ENCODE data around the gene RAB40B. TPM values are rescaled to one million over a fixed set of nuclear protein-coding genes. Genes with fewer than 3 reads are reported as not detected.
"Not testable (repeated sequence)": the region's sequence is repeated elsewhere in the genome, so short reads cannot be mapped to it uniquely, and the experiment has no call there.

The RAB40B gene
- total RNA-seq, result 20.0 and 22.2 TPM in 2 replicates
- 22.2 and 27.8 TPM in 2 replicates for polyA plus RNA-seq

- no peaks in the 10 kb centered on the region for H3K9me2 ChIP-seq (replicated peaks; ENCODE audit: insufficient read depth)
- peaks cover 42% of the 10 kb centered on the region for H3K79me2 ChIP-seq
- H3K4me3 ChIP-seq, result peak within 1 kb of the TSS; percentile 48
- WGBS (ENCODE audit: low lambda C conversion rate, missing lambda C conversion rate), result under 1% methylated on average over 74 of the region's 112 CpGs
- no peak within 1 kb of the TSS for H3K27ac ChIP-seq
- DNase-seq (ENCODE audit: low spot score), result peak; percentile 99
- peak within 1 kb of the TSS; percentile 99 for H3K4me2 ChIP-seq
- peaks cover 4% of the 10 kb centered on the region for H3K9me3 ChIP-seq (ENCODE audit: low read depth)
- no peaks in the 10 kb centered on the region for H3K27me3 ChIP-seq
- no peak within 1 kb of the TSS for H2AFZ ChIP-seq
- no peaks in the 10 kb centered on the region for H3K4me1 ChIP-seq (ENCODE audit: insufficient read depth)
- H4K20me1 ChIP-seq (ENCODE audit: insufficient read depth, poor library complexity, severe bottlenecking), result no peaks in the 10 kb centered on the region
- no peaks in the 10 kb centered on the region for H3K36me3 ChIP-seq (replicated peaks; ENCODE audit: insufficient read depth, low read depth)
- TF ChIP-seq EZH2phosphoT487 (IDR thresholded peaks at IDR 0.05; ENCODE audit: low read depth, severe bottlenecking, unreplicated experiment) (no peak), CTCF (IDR thresholded peaks at IDR 0.05; ENCODE audit: poor library complexity) (no peak), EZH2 (IDR thresholded peaks at IDR 0.05; ENCODE audit: borderline replicate concordance) (no peak)
These were observed at the start of gene RAB40B for GRCh38 chr17:82698065-82698973. Gene RAB40B (minus strand): TSS chr17:82698698. CDS start chr17:82698596, 102 bp downstream.

GRCh38 chr17:82745524-82745923, 47.0 kb upstream of the RAB40B start:
- no peak for DNase-seq (ENCODE audit: low spot score)
- no peak overlapping the region for H3K4me3 ChIP-seq
- H3K9me2 ChIP-seq (replicated peaks; ENCODE audit: insufficient read depth), result no peaks in the 10 kb centered on the region
- H3K36me3 ChIP-seq (replicated peaks; ENCODE audit: insufficient read depth, low read depth), result peaks cover 7% of the 10 kb centered on the region
- TF ChIP-seq EZH2phosphoT487 (IDR thresholded peaks at IDR 0.05; ENCODE audit: low read depth, severe bottlenecking, unreplicated experiment), result no peak
- no peak for TF ChIP-seq CTCF (IDR thresholded peaks at IDR 0.05; ENCODE audit: poor library complexity)
- H3K79me2 ChIP-seq, result no peaks in the 10 kb centered on the region
- no peaks in the 10 kb centered on the region for H3K27me3 ChIP-seq
- H3K27ac ChIP-seq, result peak overlapping the region; percentile 8
- H2AFZ ChIP-seq, result no peak overlapping the region
- WGBS (ENCODE audit: low lambda C conversion rate, missing lambda C conversion rate), result 79% methylated on average over 8 of the region's 8 CpGs
- no peak overlapping the region for H3K4me2 ChIP-seq
- peaks cover 8% of the 10 kb centered on the region for H3K9me3 ChIP-seq (ENCODE audit: low read depth)
- no peaks in the 10 kb centered on the region for H4K20me1 ChIP-seq (ENCODE audit: insufficient read depth, poor library complexity, severe bottlenecking)
- peaks cover 7% of the 10 kb centered on the region for H3K4me1 ChIP-seq (ENCODE audit: insufficient read depth)

GRCh38 chr17:82744736-82745135, 46.2 kb upstream of the RAB40B start:
- not testable (repeated sequence) for H2AFZ ChIP-seq; H3K79me2 ChIP-seq; H3K36me3 ChIP-seq (replicated peaks; ENCODE audit: insufficient read depth, low read depth); H4K20me1 ChIP-seq (ENCODE audit: insufficient read depth, poor library complexity, severe bottlenecking); H3K4me2 ChIP-seq; H3K4me1 ChIP-seq (ENCODE audit: insufficient read depth); H3K9me2 ChIP-seq (replicated peaks; ENCODE audit: insufficient read depth); H3K9me3 ChIP-seq (ENCODE audit: low read depth); DNase-seq (ENCODE audit: low spot score); H3K4me3 ChIP-seq; H3K27me3 ChIP-seq; H3K27ac ChIP-seq
- WGBS (ENCODE audit: low lambda C conversion rate, missing lambda C conversion rate), result 76% methylated on average over 7 of the region's 7 CpGs

- Histone ChIP-seq H3K4me2 (no peak overlapping the region), H2AFZ (no peak overlapping the region), H3K79me2 (no peaks in the 10 kb centered on the region), H3K9me2 (replicated peaks; ENCODE audit: insufficient read depth) (no peaks in the 10 kb centered on the region), H3K27me3 (no peaks in the 10 kb centered on the region), H3K36me3 (replicated peaks; ENCODE audit: insufficient read depth, low read depth) (peaks cover 9% of the 10 kb centered on the region), H3K4me1 (ENCODE audit: insufficient read depth) (peaks cover 7% of the 10 kb centered on the region), H3K4me3 (no peak overlapping the region), H3K27ac (no peak overlapping the region), H4K20me1 (ENCODE audit: insufficient read depth, poor library complexity, severe bottlenecking) (no peaks in the 10 kb centered on the region), H3K9me3 (ENCODE audit: low read depth) (peaks cover 10% of the 10 kb centered on the region)
- 96% methylated on average over 16 of the region's 16 CpGs for WGBS (ENCODE audit: low lambda C conversion rate, missing lambda C conversion rate)
- TF ChIP-seq EZH2phosphoT487 (IDR thresholded peaks at IDR 0.05; ENCODE audit: low read depth, severe bottlenecking, unreplicated experiment) (no peak), EZH2 (IDR thresholded peaks at IDR 0.05; ENCODE audit: borderline replicate concordance) (no peak), CTCF (IDR thresholded peaks at IDR 0.05; ENCODE audit: poor library complexity) (no peak)
- no peak for DNase-seq (ENCODE audit: low spot score)
These were observed 45.1 kb upstream of the RAB40B start for GRCh38 chr17:82743344-82744219.

Data from hepatocyte (in vitro differentiated cells).